Measurements from ENCODE around the gene LRPAP1.

Gene LRPAP1

DNA sequence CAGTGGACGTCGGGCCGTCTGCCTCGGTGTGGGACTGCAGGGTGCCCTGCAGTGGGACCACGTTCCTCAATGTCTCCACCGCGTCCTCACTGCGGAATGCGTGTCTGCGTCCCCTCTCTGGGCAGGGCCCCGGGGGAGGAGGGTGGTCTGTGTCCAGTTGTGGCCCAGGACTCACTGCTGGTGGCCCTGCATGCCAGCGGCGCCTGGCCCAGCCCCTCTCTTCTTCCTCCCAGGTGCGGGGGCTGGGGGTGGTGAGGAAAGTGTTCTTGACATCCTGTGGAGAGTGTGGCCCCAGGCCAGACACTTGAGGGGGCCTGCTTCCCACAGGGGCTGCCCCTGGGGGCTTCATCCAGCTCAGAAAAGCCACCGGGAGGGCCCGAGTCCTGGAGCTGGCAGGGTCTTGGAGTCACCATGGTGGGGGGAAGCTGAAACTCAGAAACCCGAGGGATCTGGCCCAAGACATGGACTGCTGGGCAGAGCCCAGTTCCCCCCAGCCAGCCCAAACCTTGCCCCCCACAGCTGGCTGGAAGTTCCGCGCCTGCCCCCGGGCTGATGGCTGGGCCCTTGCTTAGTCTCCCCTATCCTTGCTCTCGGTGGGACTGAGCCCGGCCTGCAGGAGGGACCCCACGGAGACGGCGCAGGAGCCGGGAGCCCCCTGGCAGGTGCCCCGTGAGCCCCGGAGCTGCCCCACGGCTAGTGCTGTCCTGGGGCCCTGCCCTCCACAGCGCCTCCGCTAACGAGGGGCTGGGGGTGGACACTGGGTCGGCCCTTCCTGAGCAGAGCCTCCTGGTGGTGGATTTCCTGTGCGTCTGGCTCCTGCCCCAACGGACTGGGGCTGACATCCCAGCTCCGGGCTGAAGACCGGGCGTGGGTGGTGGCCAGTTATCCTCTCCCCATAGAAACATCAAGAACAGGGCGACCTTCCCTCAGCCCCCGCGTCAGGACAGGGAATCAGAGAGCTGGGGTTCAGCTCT is 66.2 kb downstream of the LRPAP1 start:
- peaks cover 12% of the 10 kb centered on the region for H3K27me3 ChIP-seq (ENCODE audit: insufficient read depth, low read length)
- no peak overlapping the region for H4K8ac ChIP-seq (ENCODE audit: low read depth, low read length)
- H3K18ac ChIP-seq (ENCODE audit: low read length): no peak overlapping the region
- no peak overlapping the region for H3K27ac ChIP-seq (ENCODE audit: low read depth, low read length)
- no peaks in the 10 kb centered on the region for H3K79me2 ChIP-seq (ENCODE audit: control insufficient read depth, insufficient read depth, low read length, poor library complexity)
- no peak overlapping the region for H4K12ac ChIP-seq (ENCODE audit: low read depth, low read length)
- H3K23ac ChIP-seq (ENCODE audit: low read length): no peak overlapping the region
- no peak overlapping the region for H4K91ac ChIP-seq (ENCODE audit: low read depth, low read length)
- H3K9ac ChIP-seq (ENCODE audit: low read length): no peak overlapping the region
- no peak overlapping the region for H2BK5ac ChIP-seq (ENCODE audit: low read depth, low read length, poor library complexity)
- no peak overlapping the region for H2BK120ac ChIP-seq (ENCODE audit: insufficient read depth, low read length, poor library complexity)
- H3K4ac ChIP-seq (ENCODE audit: low read depth, low read length): no peak overlapping the region
- H3K79me1 ChIP-seq (ENCODE audit: low read length): no peaks in the 10 kb centered on the region
- H3K9me3 ChIP-seq (ENCODE audit: insufficient read depth, low read depth, low read length): peaks cover 17% of the 10 kb centered on the region
- no peak for DNase-seq
- H3K4me3 ChIP-seq (ENCODE audit: low read depth, low read length): no peak overlapping the region
- H3K4me1 ChIP-seq (ENCODE audit: control insufficient read depth in 1 of 2, insufficient read depth in 2 of 2, low read length in 2 of 2): no peaks in the 10 kb centered on the region
- no peak overlapping the region for H2AFZ ChIP-seq (ENCODE audit: insufficient read depth, low read length, poor library complexity)
- H2AK5ac ChIP-seq (ENCODE audit: low read length): no peak overlapping the region
- H3K4me2 ChIP-seq (ENCODE audit: low read length): no peak overlapping the region
- no peak overlapping the region for H2BK12ac ChIP-seq (ENCODE audit: low read length)
- H3K14ac ChIP-seq (ENCODE audit: low read length): no peak overlapping the region
- no peaks in the 10 kb centered on the region for H3K36me3 ChIP-seq (ENCODE audit: control insufficient read depth in 1 of 2, insufficient read depth in 2 of 2, low read length in 2 of 2)
- WGBS (ENCODE audit: extremely low coverage, insufficient coverage, insufficient read length): no CpG with 5 or more reads among the region's 41 CpGs

DNA sequence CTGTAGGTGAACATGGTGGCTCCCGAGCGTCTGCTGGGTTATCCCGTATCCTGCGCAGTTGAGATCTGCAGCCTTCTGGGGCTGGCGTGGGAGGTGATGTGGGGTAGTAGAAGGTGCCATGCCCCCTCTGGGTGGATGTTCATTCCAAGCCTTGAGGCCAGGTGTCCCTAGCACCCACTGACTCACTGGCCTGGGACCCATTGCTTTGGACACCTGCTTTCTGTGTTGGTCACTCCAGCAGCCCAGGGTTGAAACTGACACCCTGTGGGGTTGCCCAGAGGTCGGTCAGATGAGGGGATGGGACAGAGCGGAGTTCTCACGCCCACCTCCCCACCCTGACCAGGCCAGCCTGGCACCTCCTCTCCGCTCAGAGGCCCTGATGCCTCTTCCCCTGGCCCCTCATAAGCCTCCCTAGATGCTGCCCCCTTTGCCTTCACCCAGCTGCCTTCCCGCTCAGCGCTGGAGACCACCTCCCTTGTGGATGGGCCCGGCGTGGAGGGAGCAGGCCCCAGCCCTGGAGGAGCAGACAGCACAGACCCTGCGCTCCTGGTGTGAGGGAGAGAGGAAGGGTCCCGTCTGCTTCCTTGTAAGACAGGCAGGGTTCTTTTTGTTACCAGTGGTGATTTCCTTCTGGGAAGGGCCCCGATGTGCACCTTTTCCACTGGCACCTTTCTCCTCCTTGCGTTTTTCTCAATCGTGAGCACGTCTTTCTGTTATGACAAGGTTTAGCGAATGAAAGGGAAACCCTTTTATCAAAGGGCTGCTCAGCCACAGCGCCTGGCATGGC is 67.1 kb downstream of the LRPAP1 start:
- Histone ChIP-seq H3K79me2 (ENCODE audit: control insufficient read depth, insufficient read depth, low read length, poor library complexity) (no peaks in the 10 kb centered on the region), H4K12ac (ENCODE audit: low read depth, low read length) (no peak overlapping the region), H3K36me3 (ENCODE audit: control insufficient read depth in 1 of 2, insufficient read depth in 2 of 2, low read length in 2 of 2) (no peaks in the 10 kb centered on the region), H4K8ac (ENCODE audit: low read depth, low read length) (no peak overlapping the region), H3K4me3 (ENCODE audit: low read depth, low read length) (no peak overlapping the region), H3K14ac (ENCODE audit: low read length) (no peak overlapping the region), H2AK5ac (ENCODE audit: low read length) (no peak overlapping the region), H4K91ac (ENCODE audit: low read depth, low read length) (no peak overlapping the region), H2BK5ac (ENCODE audit: low read depth, low read length, poor library complexity) (no peak overlapping the region), H3K4me1 (ENCODE audit: control insufficient read depth in 1 of 2, insufficient read depth in 2 of 2, low read length in 2 of 2) (no peaks in the 10 kb centered on the region), H3K18ac (ENCODE audit: low read length) (no peak overlapping the region), H2BK12ac (ENCODE audit: low read length) (no peak overlapping the region), H3K9me3 (ENCODE audit: insufficient read depth, low read depth, low read length) (peaks cover 21% of the 10 kb centered on the region), H3K23ac (ENCODE audit: low read length) (no peak overlapping the region), H3K9ac (ENCODE audit: low read length) (no peak overlapping the region), H2BK120ac (ENCODE audit: insufficient read depth, low read length, poor library complexity) (no peak overlapping the region), H3K4ac (ENCODE audit: low read depth, low read length) (no peak overlapping the region), H3K4me2 (ENCODE audit: low read length) (no peak overlapping the region), H3K27me3 (ENCODE audit: insufficient read depth, low read length) (peaks cover 12% of the 10 kb centered on the region), H2AFZ (ENCODE audit: insufficient read depth, low read length, poor library complexity) (no peak overlapping the region), H3K27ac (ENCODE audit: low read depth, low read length) (no peak overlapping the region), H3K79me1 (ENCODE audit: low read length) (no peaks in the 10 kb centered on the region)
- WGBS (ENCODE audit: extremely low coverage, insufficient coverage, insufficient read length): no CpG with 5 or more reads among the region's 21 CpGs
- no peak for DNase-seq

DNA sequence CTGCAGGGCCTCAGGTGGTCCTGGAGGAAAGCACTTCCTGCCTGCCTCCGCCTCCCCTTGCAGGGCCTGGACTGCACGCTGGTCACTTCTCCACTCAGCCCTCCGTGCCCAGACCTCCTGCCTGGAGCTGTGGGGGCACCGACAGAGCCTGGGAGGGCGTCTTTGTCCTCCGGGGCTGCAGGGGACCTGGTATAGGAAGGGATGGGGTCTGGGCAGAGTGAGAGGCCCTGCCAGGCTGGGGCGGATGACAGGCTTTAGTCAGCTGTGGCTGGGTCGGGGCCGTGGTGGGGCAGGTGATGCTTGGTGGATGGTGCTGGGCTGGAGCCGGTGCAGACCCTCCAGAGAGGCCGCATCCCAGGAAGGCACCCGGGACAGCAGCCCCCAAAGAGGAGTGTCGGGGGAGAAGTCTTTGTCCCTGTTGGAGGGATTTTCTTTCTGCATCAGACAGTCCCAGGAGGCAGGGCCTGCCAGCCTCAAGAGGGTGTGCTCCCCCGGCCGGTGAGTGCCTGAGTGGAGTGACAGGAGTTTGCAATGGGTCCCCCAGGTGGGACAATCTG is 67.8 kb downstream of the LRPAP1 start:
- no peak overlapping the region for H2AK5ac ChIP-seq (ENCODE audit: low read length)
- no peaks in the 10 kb centered on the region for H3K79me2 ChIP-seq (ENCODE audit: control insufficient read depth, insufficient read depth, low read length, poor library complexity)
- no peak overlapping the region for H3K14ac ChIP-seq (ENCODE audit: low read length)
- H3K4me1 ChIP-seq (ENCODE audit: control insufficient read depth in 1 of 2, insufficient read depth in 2 of 2, low read length in 2 of 2): no peaks in the 10 kb centered on the region
- no peak overlapping the region for H2BK5ac ChIP-seq (ENCODE audit: low read depth, low read length, poor library complexity)
- no peak for DNase-seq
- no peak overlapping the region for H4K91ac ChIP-seq (ENCODE audit: low read depth, low read length)
- peaks cover 12% of the 10 kb centered on the region for H3K27me3 ChIP-seq (ENCODE audit: insufficient read depth, low read length)
- no peak overlapping the region for H3K4ac ChIP-seq (ENCODE audit: low read depth, low read length)
- no peak overlapping the region for H3K4me2 ChIP-seq (ENCODE audit: low read length)
- H4K12ac ChIP-seq (ENCODE audit: low read depth, low read length): no peak overlapping the region
- no peak overlapping the region for H3K9ac ChIP-seq (ENCODE audit: low read length)
- H2BK120ac ChIP-seq (ENCODE audit: insufficient read depth, low read length, poor library complexity): no peak overlapping the region
- H2AFZ ChIP-seq (ENCODE audit: insufficient read depth, low read length, poor library complexity): no peak overlapping the region
- no peak overlapping the region for H2BK12ac ChIP-seq (ENCODE audit: low read length)
- no peak overlapping the region for H4K8ac ChIP-seq (ENCODE audit: low read depth, low read length)
- H3K79me1 ChIP-seq (ENCODE audit: low read length): no peaks in the 10 kb centered on the region
- H3K23ac ChIP-seq (ENCODE audit: low read length): no peak overlapping the region
- WGBS (ENCODE audit: extremely low coverage, insufficient coverage, insufficient read length): no CpG with 5 or more reads among the region's 15 CpGs
- H3K27ac ChIP-seq (ENCODE audit: low read depth, low read length): no peak overlapping the region
- no peak overlapping the region for H3K18ac ChIP-seq (ENCODE audit: low read length)
- H3K4me3 ChIP-seq (ENCODE audit: low read depth, low read length): no peak overlapping the region
- H3K9me3 ChIP-seq (ENCODE audit: insufficient read depth, low read depth, low read length): peaks cover 21% of the 10 kb centered on the region
- no peaks in the 10 kb centered on the region for H3K36me3 ChIP-seq (ENCODE audit: control insufficient read depth in 1 of 2, insufficient read depth in 2 of 2, low read length in 2 of 2)

DNA sequence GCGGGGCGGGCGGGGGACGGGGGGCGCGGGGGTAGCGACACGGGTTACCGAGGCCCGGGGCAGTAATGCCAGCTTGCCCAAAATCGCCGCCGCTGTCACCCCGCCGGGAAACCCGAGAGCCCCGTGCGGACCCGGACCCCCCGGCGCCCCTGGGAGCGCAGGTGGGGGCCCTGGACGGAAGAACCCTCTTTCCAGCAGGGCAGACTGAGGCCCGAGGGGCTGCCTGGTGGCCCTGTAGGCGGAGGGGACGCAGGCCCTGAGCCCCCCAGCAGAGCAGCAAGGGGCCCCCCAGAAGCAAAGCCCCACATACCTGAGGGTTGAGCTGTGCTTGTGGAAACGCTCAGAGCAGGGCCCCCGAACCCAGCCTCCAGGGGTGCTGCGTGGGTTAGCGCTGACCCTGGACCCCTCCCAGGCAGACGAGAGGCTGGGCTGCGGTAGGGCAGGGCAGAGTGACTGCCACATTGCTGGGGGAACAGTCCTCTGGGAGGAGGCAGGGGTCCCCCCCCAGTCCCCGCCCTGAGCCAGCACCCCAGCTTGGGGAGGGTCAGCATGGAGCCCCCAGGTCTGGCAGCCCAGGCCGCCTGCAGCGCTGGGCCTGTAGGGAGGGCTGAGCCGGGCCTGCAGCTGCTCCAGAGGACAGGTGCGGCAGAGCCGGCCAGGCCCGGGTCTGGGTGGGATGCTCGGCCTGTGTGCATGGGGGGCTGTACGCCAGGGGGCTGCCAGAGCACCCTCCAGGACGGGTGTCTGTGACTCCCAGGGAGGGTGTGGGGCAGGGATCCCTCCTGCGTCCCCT is 68.5 kb downstream of the LRPAP1 start:
- Histone ChIP-seq H3K18ac (ENCODE audit: low read length) (no peak overlapping the region), H2AFZ (ENCODE audit: insufficient read depth, low read length, poor library complexity) (no peak overlapping the region), H2BK12ac (ENCODE audit: low read length) (no peak overlapping the region), H3K27me3 (ENCODE audit: insufficient read depth, low read length) (peaks cover 12% of the 10 kb centered on the region), H3K4me1 (ENCODE audit: control insufficient read depth in 1 of 2, insufficient read depth in 2 of 2, low read length in 2 of 2) (no peaks in the 10 kb centered on the region), H3K79me2 (ENCODE audit: control insufficient read depth, insufficient read depth, low read length, poor library complexity) (no peaks in the 10 kb centered on the region), H3K23ac (ENCODE audit: low read length) (no peak overlapping the region), H2BK120ac (ENCODE audit: insufficient read depth, low read length, poor library complexity) (no peak overlapping the region), H3K9me3 (ENCODE audit: insufficient read depth, low read depth, low read length) (peaks cover 18% of the 10 kb centered on the region), H3K14ac (ENCODE audit: low read length) (no peak overlapping the region), H3K4ac (ENCODE audit: low read depth, low read length) (no peak overlapping the region), H2BK5ac (ENCODE audit: low read depth, low read length, poor library complexity) (no peak overlapping the region), H3K9ac (ENCODE audit: low read length) (no peak overlapping the region), H3K36me3 (ENCODE audit: control insufficient read depth in 1 of 2, insufficient read depth in 2 of 2, low read length in 2 of 2) (no peaks in the 10 kb centered on the region), H3K27ac (ENCODE audit: low read depth, low read length) (no peak overlapping the region), H4K12ac (ENCODE audit: low read depth, low read length) (no peak overlapping the region), H2AK5ac (ENCODE audit: low read length) (no peak overlapping the region), H4K8ac (ENCODE audit: low read depth, low read length) (no peak overlapping the region), H4K91ac (ENCODE audit: low read depth, low read length) (no peak overlapping the region), H3K4me2 (ENCODE audit: low read length) (no peak overlapping the region), H3K79me1 (ENCODE audit: low read length) (no peaks in the 10 kb centered on the region), H3K4me3 (ENCODE audit: low read depth, low read length) (no peak overlapping the region)
- no CpG with 5 or more reads among the region's 43 CpGs for WGBS (ENCODE audit: extremely low coverage, insufficient coverage, insufficient read length)
- no peak for DNase-seq

All from trophoblast cell (in vitro differentiated cells and primary cell).